Rectal smooth muscle tissue (tissue), 1 donor: Measurements from ENCODE around the gene FAM24B.
"Not testable (repeated sequence)": the region's sequence is repeated elsewhere in the genome, so short reads cannot be mapped to it uniquely, and the experiment has no call there.

Experiments used
- H3K27ac ChIP-seq: one replicate; pipeline ENCODE4 v1.7.0; 2013; ENCODE audit warnings: low read depth, low read length, inconsistent platforms
- H3K27me3 ChIP-seq: one replicate; pipeline ENCODE4 v1.7.0; 2013; ENCODE audit warnings: low read length; ENCODE audit not compliant: control insufficient read depth, insufficient read depth
- H3K36me3 ChIP-seq: one replicate; pipeline ENCODE4 v1.7.0; 2013; ENCODE audit warnings: low read length; ENCODE audit not compliant: control insufficient read depth, insufficient read depth
- H3K4me1 ChIP-seq: one replicate; pipeline ENCODE4 v1.7.0; 2013; ENCODE audit warnings: low read length; ENCODE audit not compliant: control insufficient read depth, insufficient read depth
- H3K4me3 ChIP-seq: one replicate; pipeline ENCODE4 v1.7.0; 2013; ENCODE audit warnings: low read length
- H3K9ac ChIP-seq: one replicate; pipeline ENCODE4 v1.7.0; 2013; ENCODE audit warnings: low read length

FAM24B gene, protein sequence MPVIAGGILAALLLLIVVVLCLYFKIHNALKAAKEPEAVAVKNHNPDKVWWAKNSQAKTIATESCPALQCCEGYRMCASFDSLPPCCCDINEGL

DNA sequence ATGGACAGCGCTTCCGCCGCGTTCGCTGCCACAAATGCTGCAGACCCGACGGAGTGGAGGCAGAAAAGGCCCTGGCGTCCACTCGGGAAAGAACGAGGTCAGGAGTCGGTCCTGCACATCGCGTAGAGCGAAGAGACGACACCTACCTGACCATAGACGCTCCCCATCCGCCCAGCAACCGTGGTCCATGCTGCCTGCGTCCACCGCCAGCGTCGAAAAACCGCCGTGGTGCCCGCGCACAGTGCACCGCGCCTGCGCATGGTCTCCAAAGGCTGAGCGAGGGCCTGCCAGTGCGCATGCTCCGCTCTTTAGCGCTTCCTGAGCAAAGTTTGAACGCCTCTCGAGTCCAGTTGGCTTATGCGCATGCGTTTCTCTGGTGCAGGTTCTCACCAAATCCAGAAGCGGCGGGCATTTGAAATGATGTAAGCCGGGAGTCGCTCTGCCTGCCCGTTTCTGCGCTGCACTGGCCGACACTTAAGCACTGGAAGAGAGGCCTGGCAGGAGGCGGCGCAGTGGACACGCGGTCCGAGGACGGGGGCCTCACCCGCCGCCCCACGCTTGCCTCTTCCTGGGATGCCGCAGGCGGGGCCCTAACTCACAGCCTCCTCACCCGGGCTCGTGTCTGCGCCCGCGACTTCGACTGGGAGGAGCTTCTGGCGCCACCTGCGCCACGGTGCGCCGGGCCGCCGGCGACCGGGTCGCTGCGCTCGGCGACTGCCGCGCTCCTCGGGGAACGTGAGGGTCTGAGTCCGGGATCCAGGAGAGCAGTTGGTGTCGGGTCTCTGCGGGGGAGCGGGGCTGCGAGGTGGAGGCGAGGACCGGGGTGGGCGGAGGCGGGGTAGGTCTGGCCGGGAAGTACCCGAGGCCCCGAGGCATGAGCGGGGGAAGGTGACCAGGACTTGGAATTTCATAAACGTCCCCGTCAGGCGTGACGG, at the start of gene FAM24B:
Gene FAM24B (minus strand): TSS at position 243 of the 935 bp plus-strand sequence. CDS start 29,066 bp downstream, outside the sequence.
- H3K27ac ChIP-seq = no peak within 1 kb of the TSS
- peaks cover 2% of the 10 kb centered on the region for H3K27me3 ChIP-seq
- no peaks in the 10 kb centered on the region for H3K4me1 ChIP-seq
- peak within 1 kb of the TSS; percentile 86 for H3K4me3 ChIP-seq
- no peaks in the 10 kb centered on the region for H3K36me3 ChIP-seq
- H3K9ac ChIP-seq = peak within 1 kb of the TSS; percentile 57

DNA sequence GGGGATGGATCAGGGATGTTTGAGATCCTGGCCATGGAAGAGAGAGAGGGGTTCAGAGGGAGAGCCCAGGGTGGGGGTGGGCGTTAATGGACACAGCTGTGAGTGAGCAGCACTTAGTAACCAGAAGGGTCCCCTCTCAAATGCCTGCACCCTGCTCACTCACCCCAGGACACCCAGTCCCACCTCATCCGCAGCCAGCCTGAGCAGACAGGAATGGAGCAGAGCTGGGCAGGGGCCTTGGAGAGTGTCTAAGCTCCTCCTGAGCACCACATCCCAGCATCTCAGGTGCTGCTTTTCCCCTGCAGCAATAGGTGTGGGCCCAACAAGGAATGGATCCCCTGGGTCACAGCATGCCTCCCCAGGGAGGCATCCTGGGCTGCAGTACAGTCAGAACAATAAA, 36.3 kb upstream of the FAM24B start:
- H3K9ac ChIP-seq = no peak overlapping the region
- H3K36me3 ChIP-seq = no peaks in the 10 kb centered on the region
- no peak overlapping the region for H3K4me3 ChIP-seq
- no peak overlapping the region for H3K27ac ChIP-seq
- no peaks in the 10 kb centered on the region for H3K4me1 ChIP-seq
- no peaks in the 10 kb centered on the region for H3K27me3 ChIP-seq

DNA sequence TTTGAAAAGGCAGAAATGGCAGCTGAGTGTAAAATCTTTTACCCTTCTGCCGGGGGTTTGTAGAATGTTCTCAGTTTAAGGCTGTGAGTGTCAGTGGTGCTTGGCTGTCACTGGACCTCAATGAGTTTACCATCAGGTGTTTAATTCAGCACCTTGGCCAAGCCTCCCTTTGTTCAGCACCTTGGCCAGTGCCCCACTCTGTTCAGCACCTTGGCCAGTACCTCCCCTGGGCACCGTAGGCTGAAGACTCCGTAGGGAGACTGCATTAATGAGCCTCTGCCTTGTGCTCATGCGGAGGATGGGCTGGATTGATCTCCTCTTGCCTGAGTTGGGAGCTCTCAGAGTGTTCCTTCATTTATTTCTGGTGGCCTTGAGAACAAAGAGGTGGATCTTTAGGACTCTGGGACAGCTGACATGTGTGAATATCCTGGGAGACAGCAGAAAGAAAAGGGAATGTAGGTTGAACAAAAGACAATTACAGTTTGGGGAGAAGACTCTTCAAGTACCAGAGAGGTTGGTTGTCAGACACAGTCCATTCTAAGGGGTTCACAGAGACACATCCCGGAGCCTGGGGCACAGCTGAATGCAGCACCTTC, 32.6 kb upstream of the FAM24B start:
- Histone ChIP-seq H3K27me3 (no peaks in the 10 kb centered on the region), H3K4me3 (no peak overlapping the region), H3K4me1 (no peaks in the 10 kb centered on the region), H3K36me3 (no peaks in the 10 kb centered on the region), H3K27ac (no peak overlapping the region), H3K9ac (no peak overlapping the region)

DNA sequence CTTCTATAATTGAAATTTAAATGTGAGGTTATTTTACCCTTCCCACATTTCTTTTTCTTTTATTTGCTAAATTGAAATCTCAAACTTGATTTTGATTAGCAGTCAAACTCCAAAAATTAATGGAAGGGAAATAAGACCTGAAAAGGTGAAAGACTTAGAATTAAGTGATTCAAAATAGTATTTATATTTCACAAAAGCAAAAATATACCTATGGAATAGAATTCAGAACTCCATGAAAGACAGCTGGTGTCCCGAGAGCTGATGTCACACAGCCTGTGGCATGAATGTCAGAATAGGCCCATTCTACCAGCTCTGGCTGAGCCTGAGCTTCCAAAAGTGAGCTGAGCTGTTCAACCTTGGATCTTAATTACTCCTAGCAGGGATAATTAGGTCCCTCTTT, 30.9 kb upstream of the FAM24B start, which contains the start of gene FAM24A:
Gene FAM24A (plus strand): TSS at position 301 of the 400 bp plus-strand sequence. CDS start 1,025 bp downstream, outside the sequence.
- Histone ChIP-seq H3K4me1 (no peaks in the 10 kb centered on the region), H3K27me3 (no peaks in the 10 kb centered on the region), H3K27ac (no peak within 1 kb of the TSS), H3K36me3 (no peaks in the 10 kb centered on the region), H3K4me3 (no peak within 1 kb of the TSS), H3K9ac (no peak within 1 kb of the TSS)

DNA sequence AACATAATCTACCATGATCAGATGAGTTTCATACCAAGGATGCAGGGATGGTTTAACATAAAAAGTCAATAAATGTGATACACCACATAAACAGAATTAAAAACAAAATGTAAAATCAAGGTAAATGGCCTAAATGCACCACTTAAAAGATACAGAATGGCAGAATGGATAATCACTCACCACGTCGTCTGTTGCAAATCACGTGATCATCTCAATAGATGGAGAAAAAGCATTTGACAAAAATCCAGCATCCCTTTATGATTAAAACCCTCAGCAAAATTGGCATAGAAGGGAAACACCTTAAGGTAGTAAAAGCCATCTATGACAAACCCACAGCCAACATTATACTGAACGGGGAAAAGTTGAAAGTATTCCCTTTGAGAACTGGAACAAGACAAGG, 24.5 kb upstream of the FAM24B start:
- not testable (repeated sequence) for H3K9ac ChIP-seq, H3K36me3 ChIP-seq

DNA sequence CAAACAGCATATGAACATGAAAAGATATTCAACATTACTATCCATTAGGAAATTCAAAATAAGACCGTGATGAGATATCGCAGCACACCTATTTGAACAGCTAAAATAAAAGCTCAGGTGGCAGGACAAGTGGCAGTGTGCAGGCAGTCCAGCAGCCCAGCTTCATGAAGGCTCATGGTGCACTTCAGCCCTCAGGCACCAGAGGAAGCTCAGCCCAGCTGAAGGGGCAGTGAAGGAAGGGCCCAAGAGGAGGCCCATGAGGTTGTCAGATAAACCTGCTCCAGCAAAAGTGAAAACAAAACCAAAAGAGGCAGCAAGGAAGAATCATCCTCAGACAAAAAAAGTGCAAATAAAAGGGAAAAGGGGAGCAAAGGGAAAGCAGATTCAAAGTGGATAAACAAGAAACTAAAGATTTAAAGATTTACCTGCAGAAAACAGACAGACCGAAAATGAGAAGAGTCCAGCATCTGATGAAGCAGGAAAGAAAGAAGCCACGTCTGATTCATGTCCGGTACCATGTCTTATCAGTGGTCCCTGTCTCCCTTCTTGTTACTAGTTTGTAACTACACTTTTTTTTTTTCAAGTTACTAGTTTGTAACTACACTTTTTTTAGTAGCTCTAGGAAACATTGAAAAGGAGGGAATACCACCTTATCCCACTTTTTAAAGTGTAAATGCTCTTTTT, 15.0 kb upstream of the FAM24B start:
- no peak overlapping the region for H3K9ac ChIP-seq
- H3K4me3 ChIP-seq = no peak overlapping the region
- H3K4me1 ChIP-seq = no peaks in the 10 kb centered on the region
- no peak overlapping the region for H3K27ac ChIP-seq
- no peaks in the 10 kb centered on the region for H3K36me3 ChIP-seq
- no peaks in the 10 kb centered on the region for H3K27me3 ChIP-seq

More for the DNA sequence above, 24.5 kb upstream of the FAM24B start:
- not testable (repeated sequence) for H3K4me3 ChIP-seq, H3K27ac ChIP-seq, H3K4me1 ChIP-seq, H3K27me3 ChIP-seq

DNA sequence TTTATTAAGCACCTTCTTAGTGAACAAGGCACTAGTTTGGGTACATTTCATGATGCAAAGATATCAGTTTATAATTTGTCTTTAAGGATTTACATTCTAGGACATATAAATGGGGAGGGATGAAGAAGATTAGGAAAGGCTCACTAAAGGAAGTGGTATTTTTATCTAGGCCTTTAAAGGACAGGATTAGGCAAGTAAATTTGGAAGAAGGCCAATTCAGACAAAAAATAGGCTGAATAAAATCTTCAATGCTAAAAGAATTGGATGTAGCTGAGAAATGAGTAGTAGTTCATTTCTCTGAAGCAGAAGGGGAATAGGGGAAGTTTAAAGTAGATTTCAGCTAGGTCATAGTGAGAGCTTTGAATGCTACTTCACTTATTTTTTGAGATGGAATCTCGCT, 4.8 kb upstream of the FAM24B start:
- H3K27ac ChIP-seq = no peak overlapping the region
- no peak overlapping the region for H3K4me3 ChIP-seq
- H3K36me3 ChIP-seq = no peaks in the 10 kb centered on the region
- no peak overlapping the region for H3K9ac ChIP-seq
- no peaks in the 10 kb centered on the region for H3K4me1 ChIP-seq
- peaks cover 2% of the 10 kb centered on the region for H3K27me3 ChIP-seq

DNA sequence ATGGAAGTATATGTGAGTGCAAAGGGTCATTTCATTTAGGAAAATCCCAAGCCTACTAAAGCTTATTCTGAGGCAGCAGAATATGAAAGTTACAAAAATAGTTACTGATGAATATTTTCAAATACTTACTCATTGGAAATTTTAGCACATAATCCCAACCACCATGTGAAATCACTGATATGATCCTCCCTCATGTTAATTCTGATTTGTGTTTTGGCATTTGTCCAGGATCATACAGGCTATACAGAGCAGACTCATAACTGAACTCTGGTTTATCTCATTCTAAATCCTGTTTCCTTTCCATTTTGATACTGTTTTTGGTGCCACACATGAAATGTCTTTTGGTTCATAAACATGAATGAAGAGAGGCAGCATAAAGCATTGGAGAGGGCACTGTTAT, 3.4 kb upstream of the FAM24B start:
- no peak overlapping the region for H3K27ac ChIP-seq
- no peaks in the 10 kb centered on the region for H3K36me3 ChIP-seq
- no peak overlapping the region for H3K9ac ChIP-seq
- peaks cover 2% of the 10 kb centered on the region for H3K27me3 ChIP-seq
- no peaks in the 10 kb centered on the region for H3K4me1 ChIP-seq
- H3K4me3 ChIP-seq = no peak overlapping the region

DNA sequence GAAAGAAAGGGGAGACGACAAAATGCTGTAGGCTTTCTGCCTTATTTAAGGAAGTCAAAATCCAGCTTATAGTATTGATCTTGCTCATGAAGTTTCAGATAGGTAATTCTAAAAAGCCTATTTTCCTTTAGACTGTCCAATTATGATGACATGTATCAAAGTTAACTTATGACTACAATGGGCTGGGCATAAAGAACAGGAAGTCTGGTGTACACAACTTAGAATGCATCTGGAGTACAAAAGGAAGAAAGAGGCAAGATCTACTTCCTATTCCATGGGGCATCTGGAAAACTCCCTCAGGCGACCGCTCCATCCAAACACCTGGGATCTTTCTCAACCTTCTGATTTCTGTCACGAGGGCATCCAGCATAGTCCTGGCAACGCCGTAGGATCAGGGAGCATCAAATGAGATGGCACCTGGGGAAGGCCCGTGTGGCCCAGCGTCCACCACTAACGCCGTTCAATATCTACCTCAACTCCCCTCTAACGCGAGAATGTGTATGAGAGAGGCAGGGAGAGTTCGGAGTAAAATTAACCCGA, 512 bp downstream of the FAM24B start:
- Histone ChIP-seq H3K27me3 (peaks cover 2% of the 10 kb centered on the region), H3K4me1 (no peaks in the 10 kb centered on the region), H3K36me3 (no peaks in the 10 kb centered on the region), H3K27ac (no peak overlapping the region), H3K4me3 (peak overlapping the region; percentile 86), H3K9ac (peak overlapping the region; percentile 57)

DNA sequence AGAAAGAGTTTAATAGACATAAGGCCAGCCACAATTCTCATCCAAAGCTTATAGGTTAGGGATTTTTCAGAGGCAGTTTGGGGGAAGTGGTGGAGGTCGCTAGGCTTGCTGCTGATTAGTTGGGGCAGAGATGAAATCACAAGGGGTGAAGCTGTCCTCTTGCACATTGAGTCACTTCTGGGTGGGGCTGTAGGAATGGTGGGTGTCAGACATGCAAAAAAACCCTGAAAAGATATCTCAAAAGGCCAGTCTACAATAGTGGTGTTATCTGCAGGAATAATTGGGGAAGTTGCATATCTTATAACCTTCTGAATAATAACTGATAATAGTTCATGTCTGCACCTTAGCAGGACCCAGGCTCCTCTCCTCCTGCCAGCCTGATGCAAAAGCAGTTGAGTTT, 2.1 kb downstream of the FAM24B start:
- Histone ChIP-seq H3K4me1 (no peaks in the 10 kb centered on the region), H3K36me3 (no peaks in the 10 kb centered on the region), H3K4me3 (no peak overlapping the region), H3K27ac (no peak overlapping the region), H3K9ac (no peak overlapping the region), H3K27me3 (peaks cover 2% of the 10 kb centered on the region)

DNA sequence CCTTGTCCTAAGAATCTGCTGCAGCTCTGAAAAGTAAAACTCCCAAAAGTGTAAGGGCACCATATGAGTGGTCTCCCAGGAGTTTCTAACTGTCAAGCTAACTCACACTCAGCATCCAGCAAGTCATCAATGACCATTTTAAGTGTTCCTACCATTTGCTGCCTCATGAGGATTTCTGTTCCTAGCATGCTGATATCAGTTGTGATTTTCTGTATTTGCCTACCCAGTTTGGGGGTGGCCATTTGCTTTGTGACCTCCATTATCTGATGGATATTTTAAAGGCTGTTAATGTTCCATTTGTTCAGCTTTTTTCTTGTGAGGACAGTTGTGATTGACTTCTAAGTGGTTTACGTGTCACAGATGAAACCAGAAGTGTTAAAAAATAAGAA, 2.9 kb downstream of the FAM24B start:
- no peaks in the 10 kb centered on the region for H3K36me3 ChIP-seq
- H3K27ac ChIP-seq = no peak overlapping the region
- no peaks in the 10 kb centered on the region for H3K4me1 ChIP-seq

DNA sequence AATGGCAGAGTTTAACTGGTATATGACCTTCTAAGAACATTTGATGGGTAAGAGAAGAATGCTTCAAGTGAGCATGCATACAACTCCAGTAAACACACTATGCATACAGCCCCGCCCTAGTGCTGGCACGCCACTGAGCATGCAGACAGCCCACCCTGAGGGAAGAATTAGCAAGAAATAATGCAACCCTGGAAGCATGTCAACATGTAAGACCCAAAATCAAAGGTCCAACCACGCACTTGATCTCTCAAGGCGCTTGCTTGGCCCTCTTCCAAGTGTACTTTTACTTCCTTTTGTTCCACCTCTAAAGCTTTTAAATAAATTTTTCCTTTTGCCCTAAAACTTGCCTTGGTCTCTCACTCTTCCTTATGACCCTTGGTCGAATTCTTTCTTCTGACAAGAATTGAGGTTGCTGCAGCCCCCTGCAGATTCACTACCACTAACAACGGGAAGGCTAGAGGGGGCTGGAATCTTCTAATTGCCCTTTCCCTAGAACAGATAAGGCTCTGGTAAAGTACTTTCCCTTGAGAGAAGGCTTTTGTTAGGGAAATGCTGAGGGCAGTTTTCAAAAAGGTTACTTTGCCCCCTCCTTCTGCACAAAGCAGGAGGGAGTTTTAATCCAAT, 3.4 kb downstream of the FAM24B start:
- Histone ChIP-seq H3K9ac (no peak overlapping the region), H3K4me3 (no peak overlapping the region)

More for the DNA sequence above, 2.9 kb downstream of the FAM24B start:
- Histone ChIP-seq H3K9ac (no peak overlapping the region), H3K4me3 (no peak overlapping the region), H3K27me3 (peaks cover 2% of the 10 kb centered on the region)

More for the DNA sequence above, 3.4 kb downstream of the FAM24B start:
- no peaks in the 10 kb centered on the region for H3K4me1 ChIP-seq
- H3K36me3 ChIP-seq = no peaks in the 10 kb centered on the region
- H3K27ac ChIP-seq = no peak overlapping the region
- peaks cover 2% of the 10 kb centered on the region for H3K27me3 ChIP-seq
